NCI-H146 (cell line): ENCODE measurements around the gene FSTL4.

Experiments
- DNase-seq: peaks from one replicate; lab custom pipeline; 2025; lab: John Stamatoyannopoulos, UW

Gene FSTL4

DNA sequence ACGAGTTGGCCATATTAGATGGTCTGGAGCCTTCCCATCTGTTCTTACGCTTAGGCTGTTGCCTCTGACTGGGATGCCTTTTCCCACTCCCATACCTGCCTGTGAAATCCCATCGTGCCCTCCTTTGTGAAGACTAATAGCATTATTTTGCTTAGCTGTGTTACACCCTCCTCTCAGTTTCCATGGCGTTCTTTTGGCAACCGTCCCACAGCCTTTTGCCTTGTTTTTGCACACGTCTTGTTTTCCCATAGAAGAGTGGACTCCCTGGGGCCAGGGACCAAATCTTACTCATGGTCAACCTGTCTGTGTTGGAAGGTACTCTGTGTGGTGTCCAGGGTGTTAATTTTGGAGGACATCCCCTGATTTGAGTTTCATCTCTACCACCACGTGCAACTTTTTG is 318.4 kb downstream of the FSTL4 start:
- peak; percentile 29 for DNase-seq

- DNase-seq = peak; percentile 31
Measured at GRCh38 chr5:133292300-133292699, 320.0 kb downstream of the FSTL4 start.

- no peak for DNase-seq
Measured at GRCh38 chr5:133291524-133291923, 320.8 kb downstream of the FSTL4 start.

- DNase-seq = no peak
Measured at GRCh38 chr5:133290669-133291240, 321.6 kb downstream of the FSTL4 start.

GRCh38 chr5:133289686-133290367 is 322.5 kb downstream of the FSTL4 start:
- DNase-seq = peak; percentile 75

DNA sequence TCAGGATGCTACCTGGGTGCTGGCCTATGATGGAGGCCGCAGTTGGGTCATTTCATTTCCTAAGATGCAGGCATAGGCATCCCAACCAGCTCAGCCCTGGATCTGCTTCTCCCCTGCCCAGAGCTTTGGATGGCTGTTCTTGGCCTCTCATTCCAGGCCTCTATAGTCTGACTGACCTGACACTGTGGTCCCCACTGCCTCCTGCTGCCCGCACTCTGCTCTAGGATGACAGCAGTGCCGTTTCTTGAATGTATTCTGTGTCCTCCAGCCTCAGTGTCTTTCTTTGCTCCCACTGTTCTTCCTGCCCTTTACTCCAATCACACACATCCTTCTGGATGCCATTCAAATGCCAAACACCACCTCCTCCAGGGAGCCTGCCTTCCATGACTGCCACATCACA is 324.8 kb downstream of the FSTL4 start:
- DNase-seq = no peak

- no peak for DNase-seq
Measured at GRCh38 chr5:133286483-133286882, 325.9 kb downstream of the FSTL4 start.

GRCh38 chr5:133285583-133286021 is 326.7 kb downstream of the FSTL4 start:
- no peak for DNase-seq

DNA sequence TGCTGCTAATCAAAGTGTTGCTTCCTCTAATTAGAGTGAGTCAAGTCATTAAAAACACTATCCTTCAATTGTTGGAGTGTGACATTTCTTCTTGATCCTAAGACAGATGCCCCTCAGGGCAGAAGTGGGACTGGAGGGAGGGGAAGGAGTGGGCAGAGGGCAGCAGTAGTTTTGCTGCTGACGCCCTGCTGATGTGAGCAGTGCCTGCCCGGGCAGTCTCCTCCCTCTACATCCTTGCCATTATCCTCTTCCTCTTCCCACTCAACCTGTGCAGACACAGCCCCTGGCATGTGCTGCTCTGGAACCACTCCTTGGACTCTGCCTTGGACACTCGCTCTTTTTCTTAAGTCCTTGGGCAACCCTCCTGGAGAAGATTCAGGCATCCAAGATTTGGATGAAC is 328.0 kb downstream of the FSTL4 start:
- no peak for DNase-seq

DNA sequence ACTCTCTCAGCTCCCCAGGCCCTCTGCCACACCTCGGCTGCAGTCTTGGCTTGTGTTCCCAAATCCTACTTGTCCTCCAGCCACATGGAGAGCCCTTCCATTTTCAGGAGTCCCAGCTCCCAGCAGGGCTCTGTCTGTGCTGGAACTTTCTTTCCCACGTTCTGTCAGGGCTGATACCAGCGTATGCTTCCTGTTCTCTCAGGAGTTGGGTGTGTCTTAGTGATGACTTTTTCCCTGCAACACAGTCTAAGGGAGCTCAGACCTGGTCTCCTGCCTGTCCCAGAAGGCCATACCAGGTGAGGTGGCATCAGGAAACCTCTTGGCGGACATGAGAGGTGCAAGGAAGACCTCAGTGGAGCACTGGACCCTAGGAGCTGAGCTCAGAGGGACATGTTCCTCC is 334.0 kb downstream of the FSTL4 start:
- no peak for DNase-seq

- no peak for DNase-seq
Measured at GRCh38 chr5:133277744-133278143, 334.6 kb downstream of the FSTL4 start.

- no peak for DNase-seq
Measured at GRCh38 chr5:133276171-133276570, 336.2 kb downstream of the FSTL4 start.

DNA sequence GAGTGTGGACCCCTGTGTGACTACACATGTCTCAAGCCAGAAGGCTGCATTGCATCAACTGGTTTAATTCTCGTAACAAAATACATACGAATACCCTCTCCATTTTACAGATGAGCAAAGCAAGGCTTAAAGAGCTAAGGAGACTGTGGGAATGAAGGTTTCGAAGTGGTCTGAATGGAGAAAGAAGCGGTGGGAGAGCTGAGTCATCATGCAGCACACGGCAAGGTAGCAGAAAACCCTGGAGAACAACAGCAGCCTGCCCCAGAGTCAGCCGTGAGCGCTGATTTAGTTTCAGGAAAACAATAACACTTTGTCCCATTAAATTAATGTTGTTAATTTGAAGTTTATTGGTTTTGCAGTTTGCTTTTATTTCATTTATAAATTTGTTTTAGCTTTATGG is 336.7 kb downstream of the FSTL4 start:
- DNase-seq = no peak

DNA sequence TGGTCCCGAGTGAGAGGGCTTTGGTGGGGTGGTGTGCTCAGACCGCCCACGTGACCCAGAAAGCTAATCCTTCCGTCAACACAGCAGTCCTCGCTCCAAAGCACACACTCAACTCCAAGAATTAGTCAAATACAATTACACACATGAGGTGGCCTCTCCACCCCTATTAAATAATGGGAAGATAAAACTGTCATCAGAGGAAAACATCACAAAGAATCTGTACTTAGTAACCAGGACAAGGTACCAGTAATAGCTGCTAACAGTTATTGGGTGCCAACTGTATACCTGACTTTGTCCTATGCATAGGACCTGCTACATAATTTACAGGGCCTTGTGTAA is 337.8 kb downstream of the FSTL4 start:
- DNase-seq = peak; percentile 73

DNA sequence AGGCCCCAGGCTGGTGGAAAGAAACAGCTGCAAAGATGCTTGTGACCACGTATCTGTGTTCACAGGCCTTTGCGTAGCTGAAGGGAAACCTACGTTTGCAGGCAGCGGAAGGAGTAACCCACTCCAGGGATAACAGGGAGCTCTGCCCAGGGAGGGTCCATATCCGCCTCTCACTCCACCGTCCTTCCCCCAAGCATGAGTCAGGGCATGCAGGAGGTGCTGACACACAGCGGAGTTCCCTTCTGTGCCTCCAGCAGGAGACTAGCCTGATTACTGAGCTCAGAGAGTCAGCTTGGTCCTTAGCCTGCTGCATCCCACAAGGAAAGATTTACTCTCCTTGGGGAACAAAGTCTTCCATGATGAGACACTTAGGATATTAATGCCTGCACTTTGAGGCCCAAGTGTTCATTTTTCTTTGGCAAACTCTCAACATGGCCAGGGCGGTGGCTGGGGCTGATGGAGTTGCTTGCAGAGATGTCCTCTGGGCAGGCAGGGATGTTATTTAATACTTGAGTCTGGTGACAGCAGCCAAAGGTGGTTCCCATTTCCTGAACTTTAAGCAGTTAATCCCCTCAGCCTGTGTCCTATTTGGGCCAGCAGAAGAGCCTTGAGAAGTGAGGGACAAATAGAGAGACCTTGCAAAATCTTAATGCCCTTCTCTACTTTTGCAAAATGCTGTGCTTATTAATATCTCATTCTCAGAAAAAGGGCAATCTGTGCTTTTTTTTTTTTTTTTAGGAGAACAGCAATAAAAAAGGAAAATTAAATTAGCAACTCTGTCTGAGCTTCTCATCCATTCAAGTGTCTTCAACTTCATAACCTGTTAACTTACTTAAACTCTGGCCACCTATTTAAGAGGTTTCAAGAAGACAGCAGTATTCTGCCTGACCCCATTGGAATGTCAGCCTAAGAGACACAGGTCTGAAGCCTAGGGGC is 338.4 kb downstream of the FSTL4 start:
- no peak for DNase-seq

DNA sequence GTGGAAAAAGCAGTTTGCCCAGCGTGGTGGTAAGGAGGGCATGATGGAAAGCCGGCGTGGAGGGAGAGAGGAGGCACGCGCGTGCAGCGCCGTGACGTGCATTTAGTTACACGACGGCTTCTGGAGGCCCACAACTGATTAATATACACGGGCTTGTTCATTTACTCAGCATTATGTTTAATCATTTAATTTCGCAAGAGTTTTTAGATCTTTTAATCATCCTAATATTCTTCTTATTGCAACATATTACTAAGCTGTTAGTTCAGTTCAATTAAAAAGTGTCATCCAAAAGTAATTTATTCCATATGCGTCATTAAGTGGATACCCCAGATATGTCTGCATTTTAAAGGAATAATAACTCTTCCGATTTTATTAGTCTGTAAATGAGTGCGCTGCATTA is 340.0 kb downstream of the FSTL4 start:
- DNase-seq = no peak

DNA sequence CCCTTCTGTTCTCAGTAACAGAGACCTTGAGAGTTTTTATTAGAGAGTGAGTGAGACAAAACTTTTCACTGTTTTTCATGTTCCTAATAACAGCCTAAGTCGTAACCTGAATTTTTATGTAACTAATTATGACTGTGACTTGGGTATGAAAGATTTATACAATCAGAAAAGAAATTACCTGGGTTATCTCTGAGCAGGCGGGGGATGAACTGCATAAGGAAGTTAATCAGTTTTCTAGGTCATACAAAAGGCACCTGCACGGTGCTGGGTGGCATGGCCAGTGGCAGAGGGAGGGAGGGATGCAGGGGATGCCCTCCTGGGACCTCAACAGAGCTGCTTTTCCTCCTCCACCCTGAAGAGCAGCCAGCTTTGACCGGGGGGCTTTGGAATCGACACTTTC is 340.7 kb downstream of the FSTL4 start:
- DNase-seq = no peak

GRCh38 chr5:133269691-133270090 is 342.6 kb downstream of the FSTL4 start:
- DNase-seq = no peak

DNA sequence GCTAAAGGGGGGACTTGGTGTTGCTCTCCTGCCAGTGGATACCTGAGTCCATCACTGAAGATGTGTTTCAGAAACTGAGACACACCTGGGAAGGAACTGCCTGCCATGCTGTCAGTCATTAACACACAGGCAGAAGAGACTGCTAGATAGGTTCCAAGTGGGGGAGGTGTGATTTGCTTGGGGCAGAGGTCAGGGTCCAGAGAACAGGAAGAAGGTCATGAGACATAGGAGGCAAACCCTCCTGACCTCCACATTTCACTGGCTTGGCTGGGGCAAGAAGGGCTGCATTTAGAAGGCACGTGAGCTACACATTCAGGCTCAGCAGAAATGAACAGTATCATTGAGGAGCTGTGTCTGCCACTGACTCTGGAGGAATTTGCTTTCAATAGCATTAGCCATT is 344.7 kb downstream of the FSTL4 start:
- no peak for DNase-seq

DNA sequence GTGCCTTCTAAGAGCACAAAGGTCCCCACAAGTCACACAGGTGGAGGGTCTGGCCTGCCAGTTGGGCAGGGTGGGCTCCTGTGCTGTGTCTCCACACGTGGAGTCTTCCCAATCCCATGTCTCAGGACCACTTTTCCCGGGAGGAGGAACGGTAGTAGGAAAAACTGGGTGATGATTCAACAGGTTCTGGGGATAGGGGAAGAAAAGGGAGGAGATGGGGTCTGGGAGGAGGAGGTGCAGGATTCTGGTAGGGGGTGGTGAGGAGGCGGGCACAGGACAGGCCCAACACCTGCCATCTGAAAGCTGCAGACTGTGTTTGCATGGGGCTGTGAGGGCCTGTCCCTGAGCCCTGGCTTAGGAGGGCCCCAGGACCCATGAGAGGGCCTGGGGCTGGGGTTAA is 345.4 kb downstream of the FSTL4 start:
- no peak for DNase-seq

GRCh38 chr5:133266527-133266878 is 345.8 kb downstream of the FSTL4 start:
- no peak for DNase-seq

- no peak for DNase-seq
Measured at GRCh38 chr5:133265720-133266526, 346.4 kb downstream of the FSTL4 start.
